GM12878 (cell line): ENCODE data around the gene NKX1-1. TPM values are rescaled to one million over a fixed set of nuclear protein-coding genes. Genes with fewer than 3 reads are reported as not detected.

ENCODE experiments used
- ATAC-seq: fragments of 200-7000 bp; cut with Tn5 transposase; 3 replicates; pipeline ENCODE4 v1.9.1; 2020; ENCODE audit warnings: mild to moderate bottlenecking, moderate library complexity
- BruUV-seq: library from RNA; stranded (reverse); fragments of 400-500 nt; replicated peaks from 2 replicates; lab custom pipeline; 2021; lab: Mats Ljungman, UMichigan
- CTCF ChIA-PET: fragments of 300-600 bp; sonication (Branson Sonifier 250); formaldehyde crosslinking; extraction: SDS; loops from one replicate; lab custom pipeline; 2021; ENCODE audit warnings: inconsistent platforms; lab: Yijun Ruan, JAX
- POLR2A ChIA-PET: fragments of 350-600 bp; formaldehyde crosslinking; extraction: SDS; loops from one replicate; lab custom pipeline; 2021; ENCODE audit warnings: inconsistent platforms; lab: Charles Lee
- RAD21 ChIA-PET: fragments of 300-600 bp; sonication (Branson Sonifier 250); formaldehyde crosslinking; loops from one replicate; lab custom pipeline; 2023; ENCODE audit warnings: antibody characterized with exemption; ENCODE audit not compliant: unreplicated experiment; lab: Charles Lee
- SMC1A ChIA-PET: fragments of 300-600 bp; sonication (Branson Sonifier 250); formaldehyde crosslinking; loops from one replicate; lab custom pipeline; 2023; ENCODE audit not compliant: unreplicated experiment, uncharacterized antibody; lab: Charles Lee
- DNase-seq: peaks from one replicate; pipeline ENCODE4 v3.0.0-alpha.2; 2011; ENCODE audit warnings: low read depth, low spot score
- FAIRE-seq: peaks from 3 replicates; lab custom pipeline; 2011; peaks lifted over from hg19 to GRCh38; lab: Jason Lieb, UNC
- H2AFZ ChIP-seq: 2 replicates; pipeline ENCODE4 v1.6.0; 2011; ENCODE audit warnings: low read depth, low read length, control low read depth; ENCODE audit not compliant: control insufficient read depth
- H3K27ac ChIP-seq: 2 replicates; pipeline ENCODE4 v1.5.1; 2011; ENCODE audit warnings: control low read depth; ENCODE audit not compliant: control insufficient read depth, insufficient read depth
- H3K27me3 ChIP-seq, 2 experiments: replicated peaks in 1 of 2; 2 replicates each; pipeline versions ENCODE4 v1.6.0 to v1.6.1; 2011; ENCODE audit warnings: low read length in 1 of 2; ENCODE audit not compliant: control insufficient read depth in 2 of 2, insufficient read depth in 2 of 2
- H3K36me3 ChIP-seq, 2 experiments: 2 replicates each; pipeline ENCODE4 v1.5.1; 2011; ENCODE audit warnings: low read length in 1 of 2; ENCODE audit not compliant: control insufficient read depth in 2 of 2, insufficient read depth in 2 of 2
- H3K4me1 ChIP-seq: 2 replicates; pipeline ENCODE4 v1.6.1; 2011; ENCODE audit warnings: mild to moderate bottlenecking, low read length, moderate library complexity, mixed read lengths; ENCODE audit not compliant: control insufficient read depth, insufficient read depth
- H3K4me2 ChIP-seq: 2 replicates; pipeline ENCODE4 v1.6.0; 2011; ENCODE audit warnings: control low read depth; ENCODE audit not compliant: control insufficient read depth, insufficient read depth
- H3K4me3 ChIP-seq: fragments of 200-600 bp; sonication (generic); 2 replicates; pipeline ENCODE4 v1.5.1; 2016
- H3K79me2 ChIP-seq: 2 replicates; pipeline ENCODE4 v1.6.0; 2011; ENCODE audit warnings: low read length; ENCODE audit not compliant: control insufficient read depth, insufficient read depth
- H3K9ac ChIP-seq: 2 replicates; pipeline ENCODE4 v1.8.0; 2011; ENCODE audit warnings: low read length, control low read depth, mixed read lengths; ENCODE audit not compliant: control insufficient read depth, insufficient read depth
- H3K9me3 ChIP-seq: replicated peaks from 3 replicates; pipeline ENCODE4 v1.5.1; 2011; ENCODE audit warnings: mild to moderate bottlenecking, low read length; ENCODE audit not compliant: control insufficient read depth, insufficient read depth
- H4K20me1 ChIP-seq: 2 replicates; pipeline ENCODE4 v1.6.0; 2011; ENCODE audit not compliant: control insufficient read depth, insufficient read depth
- BHLHE40 ChIP-seq, 2 experiments: fragments of 450-650 bp in 1 of 2; IDR thresholded peaks; 2 replicates each; pipeline ENCODE4 v1.6.1; 2011 to 2017; ENCODE audit warnings: low read depth in 2 of 2, borderline replicate concordance in 1 of 2, improper control_type of control experiment in 1 of 2, low read length in 1 of 2, mild to moderate bottlenecking in 1 of 2
- EGR1 ChIP-seq, 2 experiments: IDR thresholded peaks; 1 replicate in 1 of 2; 2 replicates in 1 of 2; pipeline ENCODE4 v1.6.1; 2011 to 2012; ENCODE audit warnings: low read depth in 2 of 2, low read length in 2 of 2, borderline replicate concordance in 1 of 2, mild to moderate bottlenecking in 1 of 2, moderate library complexity in 1 of 2
- HCFC1 ChIP-seq: fragments of 150-350 bp; IDR thresholded peaks from 2 replicates; pipeline ENCODE4 v1.6.1; 2014; ENCODE audit warnings: low read length
- JUND ChIP-seq: IDR thresholded peaks from 2 replicates; pipeline ENCODE4 v1.6.1; 2012; ENCODE audit warnings: low read depth, mild to moderate bottlenecking, low read length, improper control_type of control experiment, moderate library complexity
- KLF5 ChIP-seq: fragments of 450-650 bp; IDR thresholded peaks from 2 replicates; pipeline ENCODE4 v1.6.1; 2014; ENCODE audit warnings: mild to moderate bottlenecking; ENCODE audit not compliant: partially characterized antibody
- MEF2B ChIP-seq: fragments of 450-650 bp; IDR thresholded peaks from 2 replicates; pipeline ENCODE4 v1.6.1; 2018; ENCODE audit warnings: mild to moderate bottlenecking, moderate library complexity; ENCODE audit not compliant: partially characterized antibody, poor library complexity, severe bottlenecking
- MTA2 ChIP-seq: fragments of 450-650 bp; IDR thresholded peaks from 2 replicates; pipeline ENCODE4 v1.6.1; 2016; ENCODE audit warnings: low read depth, mild to moderate bottlenecking, moderate library complexity
- MYB ChIP-seq: fragments of 150-350 bp; IDR thresholded peaks from 2 replicates; pipeline ENCODE4 v1.6.1; 2014; ENCODE audit warnings: mild to moderate bottlenecking, low read depth, low read length, borderline replicate concordance
- NR2C1 ChIP-seq: fragments of 450-650 bp; IDR thresholded peaks from 2 replicates; pipeline ENCODE4 v1.6.1; 2017; ENCODE audit warnings: antibody characterized with exemption, mild to moderate bottlenecking, moderate library complexity
- PAX5 ChIP-seq: IDR thresholded peaks from 2 replicates; pipeline ENCODE4 v1.6.1; 2011; ENCODE audit warnings: low read depth, low read length, borderline replicate concordance
- ZSCAN29 ChIP-seq: fragments of 450-650 bp; IDR thresholded peaks from 2 replicates; pipeline ENCODE4 v1.6.1; 2017; ENCODE audit warnings: mild to moderate bottlenecking, moderate library complexity
- WGBS: methylation state at CpG from one replicate; pipeline ENCODE4 v1.1.6; 2016; ENCODE audit warnings: low lambda C conversion rate; ENCODE audit not compliant: insufficient replicate concordance, insufficient coverage; ENCODE audit errors: missing lambda C conversion rate; 5-methylcytosine and 5-hydroxymethylcytosine counted together
- in situ Hi-C: fragments of 300-500 bp; cut with MboI; formaldehyde crosslinking; loops from 9 replicates; pipeline ENCODE4 v1.14.3; 2018; ENCODE audit warnings: mixed read lengths
- intact Hi-C: fragments of 100-400 bp; cut with micrococcal nuclease; formaldehyde crosslinking; loops from one replicate; pipeline ENCODE4 v1.14.2; 2022; ENCODE audit not compliant: unreplicated experiment
- polyA plus RNA-seq, 11 experiments: library from polyadenylated mRNA; depleted of rRNA in 4 of 11; unstranded in 6 of 11; stranded (reverse) in 5 of 11; fragments of >200 nt; fragmentation: Nextera tagmentation in 4 of 11; fragmentation: Illumina TruSeq in 1 of 11; extraction: Ambion mirVana in 4 of 11; extraction: Trizol in 1 of 11; gene quantifications; 1 replicate in 1 of 11; 2 replicates in 10 of 11; pipeline versions ENCODE4 v1.2.1 to v1.2.3, GENCODE V29; 2011 to 2016; ENCODE audit warnings: inconsistent platforms in 2 of 11, missing spikeins in 2 of 11, low read depth in 1 of 11
- total RNA-seq, 4 experiments: library from RNA; depleted of rRNA in 3 of 4; stranded (reverse); fragments of >200 nt in 3 of 4; fragmentation: Illumina TruSeq in 1 of 4; extraction: Trizol in 1 of 4; gene quantifications; 2 replicates each; pipeline versions ENCODE4 v1.2.1 to v1.2.3, GENCODE V29; 2013 to 2021
- TF ChIP-seq, protein P1 (sequence below): IDR thresholded peaks from 2 replicates; pipeline ENCODE4 v1.6.1; 2011; ENCODE audit warnings: borderline replicate concordance, low read depth, mild to moderate bottlenecking, moderate library complexity, low read length; ENCODE audit not compliant: insufficient read depth, poor library complexity, severe bottlenecking
- TF ChIP-seq, protein P2 (sequence below): fragments of 450-650 bp; formaldehyde crosslinking; IDR thresholded peaks from 2 replicates; pipeline ENCODE4 v1.4.0; 2020; ENCODE audit warnings: mild to moderate bottlenecking, moderate library complexity
- TF ChIP-seq, protein P3 (sequence below): IDR thresholded peaks from 2 replicates; pipeline ENCODE4 v1.6.1; 2011; ENCODE audit warnings: mild to moderate bottlenecking, low read depth, low read length, moderate library complexity; ENCODE audit not compliant: insufficient replicate concordance

The NKX1-1 gene
- total and polyA plus RNA-seq, 10 of the 15 experiments (the other 5 are each of a cell fraction or from before 2014, with no cell fraction given) = not detected

DNA sequence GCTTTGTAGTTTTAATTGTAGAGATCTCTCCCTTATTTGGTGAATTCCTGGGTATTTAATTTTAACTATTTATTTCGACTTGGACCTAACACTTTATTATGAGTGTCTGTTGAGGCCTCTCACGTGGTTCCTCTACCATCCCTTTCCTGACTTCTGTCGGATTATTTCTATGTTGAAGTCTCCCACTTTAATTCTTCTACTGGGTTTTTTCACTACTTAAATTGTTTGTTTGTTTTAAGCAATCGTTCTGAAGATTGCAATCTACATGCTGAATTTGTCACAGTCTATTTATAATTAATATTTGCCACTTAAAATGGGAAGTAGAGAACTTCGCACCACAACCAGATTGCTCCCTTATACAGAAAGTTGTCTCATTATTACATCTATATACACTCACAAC, 20.8 kb upstream of the NKX1-1 start:
- intact Hi-C loops = no loop called here
- Histone ChIP-seq H3K4me2 (no peak overlapping the region), H3K4me1 (no peaks in the 10 kb centered on the region), H2AFZ (no peak overlapping the region), H3K27ac (no peak overlapping the region), H3K27me3 (no peaks in the 10 kb centered on the region), H4K20me1 (no peaks in the 10 kb centered on the region), H3K4me3 (no peak overlapping the region), H3K36me3 (no peaks in the 10 kb centered on the region), H3K79me2 (no peaks in the 10 kb centered on the region), H3K9ac (no peak overlapping the region), H3K9me3 (no peaks in the 10 kb centered on the region)
- ATAC-seq (no peak), DNase-seq (no peak), FAIRE-seq (no peak)
- WGBS = 20% methylated on average over 5 of the region's 5 CpGs
- TF ChIP-seq ZSCAN29 (no peak), MTA2 (no peak), NR2C1 (no peak), KLF5 (no peak), MYB (no peak), JUND (no peak), EGR1 (IDR thresholded peaks at IDR 0.05; ENCODE audit: borderline replicate concordance in 1 of 2, low read depth in 2 of 2, low read length in 2 of 2) (no peak), PAX5 (no peak), BHLHE40 (IDR thresholded peaks at IDR 0.05; ENCODE audit: borderline replicate concordance in 1 of 2, low read depth in 2 of 2, low read length in 1 of 2) (no peak), MEF2B (no peak), HCFC1 (no peak)
- TF ChIP-seq, protein P1, sequence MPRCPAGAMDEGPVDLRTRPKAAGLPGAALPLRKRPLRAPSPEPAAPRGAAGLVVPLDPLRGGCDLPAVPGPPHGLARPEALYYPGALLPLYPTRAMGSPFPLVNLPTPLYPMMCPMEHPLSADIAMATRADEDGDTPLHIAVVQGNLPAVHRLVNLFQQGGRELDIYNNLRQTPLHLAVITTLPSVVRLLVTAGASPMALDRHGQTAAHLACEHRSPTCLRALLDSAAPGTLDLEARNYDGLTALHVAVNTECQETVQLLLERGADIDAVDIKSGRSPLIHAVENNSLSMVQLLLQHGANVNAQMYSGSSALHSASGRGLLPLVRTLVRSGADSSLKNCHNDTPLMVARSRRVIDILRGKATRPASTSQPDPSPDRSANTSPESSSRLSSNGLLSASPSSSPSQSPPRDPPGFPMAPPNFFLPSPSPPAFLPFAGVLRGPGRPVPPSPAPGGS = no peak
- TF ChIP-seq, protein P2, sequence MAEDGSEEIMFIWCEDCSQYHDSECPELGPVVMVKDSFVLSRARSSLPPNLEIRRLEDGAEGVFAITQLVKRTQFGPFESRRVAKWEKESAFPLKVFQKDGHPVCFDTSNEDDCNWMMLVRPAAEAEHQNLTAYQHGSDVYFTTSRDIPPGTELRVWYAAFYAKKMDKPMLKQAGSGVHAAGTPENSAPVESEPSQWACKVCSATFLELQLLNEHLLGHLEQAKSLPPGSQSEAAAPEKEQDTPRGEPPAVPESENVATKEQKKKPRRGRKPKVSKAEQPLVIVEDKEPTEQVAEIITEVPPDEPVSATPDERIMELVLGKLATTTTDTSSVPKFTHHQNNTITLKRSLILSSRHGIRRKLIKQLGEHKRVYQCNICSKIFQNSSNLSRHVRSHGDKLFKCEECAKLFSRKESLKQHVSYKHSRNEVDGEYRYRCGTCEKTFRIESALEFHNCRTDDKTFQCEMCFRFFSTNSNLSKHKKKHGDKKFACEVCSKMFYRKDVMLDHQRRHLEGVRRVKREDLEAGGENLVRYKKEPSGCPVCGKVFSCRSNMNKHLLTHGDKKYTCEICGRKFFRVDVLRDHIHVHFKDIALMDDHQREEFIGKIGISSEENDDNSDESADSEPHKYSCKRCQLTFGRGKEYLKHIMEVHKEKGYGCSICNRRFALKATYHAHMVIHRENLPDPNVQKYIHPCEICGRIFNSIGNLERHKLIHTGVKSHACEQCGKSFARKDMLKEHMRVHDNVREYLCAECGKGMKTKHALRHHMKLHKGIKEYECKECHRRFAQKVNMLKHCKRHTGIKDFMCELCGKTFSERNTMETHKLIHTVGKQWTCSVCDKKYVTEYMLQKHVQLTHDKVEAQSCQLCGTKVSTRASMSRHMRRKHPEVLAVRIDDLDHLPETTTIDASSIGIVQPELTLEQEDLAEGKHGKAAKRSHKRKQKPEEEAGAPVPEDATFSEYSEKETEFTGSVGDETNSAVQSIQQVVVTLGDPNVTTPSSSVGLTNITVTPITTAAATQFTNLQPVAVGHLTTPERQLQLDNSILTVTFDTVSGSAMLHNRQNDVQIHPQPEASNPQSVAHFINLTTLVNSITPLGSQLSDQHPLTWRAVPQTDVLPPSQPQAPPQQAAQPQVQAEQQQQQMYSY (CRISPR knock-in tag) = no peak
- TF ChIP-seq, protein P3, sequence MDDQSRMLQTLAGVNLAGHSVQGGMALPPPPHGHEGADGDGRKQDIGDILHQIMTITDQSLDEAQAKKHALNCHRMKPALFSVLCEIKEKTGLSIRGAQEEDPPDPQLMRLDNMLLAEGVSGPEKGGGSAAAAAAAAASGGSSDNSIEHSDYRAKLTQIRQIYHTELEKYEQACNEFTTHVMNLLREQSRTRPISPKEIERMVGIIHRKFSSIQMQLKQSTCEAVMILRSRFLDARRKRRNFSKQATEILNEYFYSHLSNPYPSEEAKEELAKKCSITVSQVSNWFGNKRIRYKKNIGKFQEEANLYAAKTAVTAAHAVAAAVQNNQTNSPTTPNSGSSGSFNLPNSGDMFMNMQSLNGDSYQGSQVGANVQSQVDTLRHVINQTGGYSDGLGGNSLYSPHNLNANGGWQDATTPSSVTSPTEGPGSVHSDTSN = no peak
- ChIA-PET SMC1A (no interaction called here), CTCF (no interaction called here), RAD21 (no interaction called here), POLR2A (no interaction called here)
- in situ Hi-C loops = no loop called here
- no TSS peak for BruUV-seq
